GM21381 (cell line): ENCODE results near the gene ITGB7.
"Not testable (repeated sequence)": the region's sequence is repeated elsewhere in the genome, so short reads cannot be mapped to it uniquely, and the experiment has no call there.

Experiments
- ATAC-seq: cut with Tn5 transposase; IDR thresholded peaks from one replicate; pipeline ENCODE4 v1.9.1; 2021; ENCODE audit warnings: mild to moderate bottlenecking, moderate library complexity; ENCODE audit not compliant: unreplicated experiment

Gene ITGB7

DNA sequence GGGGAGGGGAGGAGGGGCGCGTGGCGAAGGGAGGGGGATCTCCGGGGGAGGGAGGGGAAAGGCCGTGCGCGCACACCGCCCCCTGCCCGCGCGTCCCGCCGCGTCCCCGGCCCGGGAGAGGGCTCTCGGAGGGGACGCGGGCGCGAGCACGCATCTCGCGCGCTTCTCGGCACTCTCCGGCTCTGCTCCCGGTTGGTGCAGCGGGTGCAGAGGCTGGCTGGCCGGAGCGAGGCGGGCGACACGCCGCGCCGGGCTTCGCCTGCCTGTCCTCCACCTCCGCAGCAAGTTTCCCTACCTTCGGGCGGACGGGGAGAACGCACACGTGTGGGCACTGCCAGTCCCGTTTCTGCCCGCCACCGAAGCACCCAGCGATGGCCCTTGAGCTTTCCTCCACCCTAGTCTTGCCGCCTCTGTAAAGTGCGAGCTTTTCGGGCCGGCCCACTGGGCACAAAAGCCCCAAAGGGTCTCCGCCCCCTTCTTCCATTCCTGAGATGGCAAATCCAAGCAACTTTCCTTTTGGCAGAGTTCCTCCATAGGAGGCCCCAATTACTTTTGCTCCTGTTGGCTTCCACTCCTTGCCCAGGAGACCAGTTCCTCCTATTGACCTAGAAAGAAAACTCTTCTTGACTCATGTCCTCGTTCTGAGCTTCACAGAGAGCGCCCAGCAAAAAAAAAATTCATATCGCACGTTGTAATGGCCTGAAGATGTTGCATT is 26.0 kb downstream of the ITGB7 start:
- peak; percentile 45 for ATAC-seq

DNA sequence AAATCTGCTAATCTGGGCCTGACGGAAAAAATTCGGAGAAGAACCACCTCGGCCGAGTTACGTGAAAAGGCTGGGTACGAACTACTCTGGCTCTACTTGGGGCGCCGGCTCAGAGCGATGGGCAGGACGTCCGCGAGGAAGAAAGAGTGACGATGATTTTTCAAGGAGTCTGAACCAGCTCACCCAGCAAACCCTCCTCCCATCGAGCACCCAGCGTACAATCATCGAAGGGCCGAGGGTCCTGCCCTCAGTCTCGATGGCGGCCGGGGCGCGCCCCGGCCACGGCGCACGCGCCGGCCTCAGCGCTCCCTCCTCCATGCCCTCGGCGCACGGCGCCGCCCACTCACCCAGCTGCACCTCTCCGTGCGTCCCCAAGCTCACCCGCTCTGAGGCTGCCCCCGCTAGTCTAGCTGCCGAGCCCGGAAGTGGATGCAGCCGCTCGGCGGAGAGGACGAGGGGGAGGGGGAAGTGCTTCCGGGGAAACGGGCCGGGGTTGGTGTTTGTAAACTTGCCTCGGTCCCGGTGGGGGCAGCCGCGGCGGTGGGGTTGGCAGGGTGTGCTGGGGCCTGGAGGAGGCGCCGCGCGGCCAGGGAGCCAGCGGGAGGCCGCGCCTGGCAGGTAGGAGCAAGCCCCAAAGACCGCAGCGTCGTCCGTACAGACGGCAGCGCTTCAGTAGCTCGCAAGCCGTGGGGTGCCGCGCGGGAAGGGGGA is 26.7 kb downstream of the ITGB7 start, which contains the start of the genes CSAD and ZNF740:
CSAD (minus strand) TSS at position 706 of the 711 bp plus-strand sequence. CDS start 7,455 bp downstream, outside the sequence.
ZNF740 (plus strand) TSS at position 503 of the 711 bp plus-strand sequence. CDS start 1,262 bp downstream, outside the sequence.
- peak; percentile 89 for ATAC-seq

DNA sequence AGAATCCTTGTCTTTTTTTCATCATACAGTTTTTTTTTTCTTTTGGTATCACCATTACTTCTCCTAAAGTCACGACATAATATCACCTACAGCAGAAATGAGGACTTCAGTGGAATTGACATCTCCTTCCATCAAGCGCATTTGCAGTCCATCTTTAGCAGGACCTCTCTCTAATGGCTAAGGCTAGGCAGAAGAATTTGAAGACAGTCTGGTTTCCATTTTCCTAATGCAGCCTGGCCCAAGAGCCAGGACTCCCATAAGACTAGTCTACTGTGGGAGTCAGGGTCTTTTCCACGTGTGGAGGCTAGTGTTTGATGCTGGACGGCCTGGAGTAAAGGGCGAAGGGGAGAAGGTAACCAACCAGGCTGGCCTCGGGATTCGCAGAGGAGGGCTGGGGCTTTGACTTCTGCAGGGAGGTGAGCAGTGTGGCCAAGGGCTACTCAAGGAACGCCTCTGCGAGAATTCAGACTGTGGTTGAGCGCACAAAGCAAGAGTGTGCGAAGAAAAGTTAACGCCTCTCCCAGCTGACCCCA is 27.3 kb downstream of the ITGB7 start:
- peak; percentile 3 for ATAC-seq

DNA sequence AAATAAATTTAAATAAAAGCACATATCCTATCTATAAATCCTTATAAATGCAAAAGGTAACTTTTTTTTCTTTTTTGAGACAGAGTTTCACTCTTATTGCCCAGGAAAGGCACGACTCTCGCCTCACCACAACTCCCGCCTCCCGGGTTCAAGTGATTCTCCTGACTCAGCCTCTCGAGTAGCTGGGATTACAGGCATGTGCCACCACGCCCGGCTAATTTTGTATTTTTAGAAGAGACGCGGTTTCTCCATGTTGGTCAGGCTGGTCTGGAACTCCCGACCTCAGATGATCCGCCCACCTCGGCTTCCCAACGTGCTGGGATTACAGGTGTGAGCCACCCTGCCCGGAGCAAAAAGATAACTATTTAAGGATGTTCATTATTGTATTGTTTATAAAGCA is 28.2 kb downstream of the ITGB7 start:
- not testable (repeated sequence) for ATAC-seq

DNA sequence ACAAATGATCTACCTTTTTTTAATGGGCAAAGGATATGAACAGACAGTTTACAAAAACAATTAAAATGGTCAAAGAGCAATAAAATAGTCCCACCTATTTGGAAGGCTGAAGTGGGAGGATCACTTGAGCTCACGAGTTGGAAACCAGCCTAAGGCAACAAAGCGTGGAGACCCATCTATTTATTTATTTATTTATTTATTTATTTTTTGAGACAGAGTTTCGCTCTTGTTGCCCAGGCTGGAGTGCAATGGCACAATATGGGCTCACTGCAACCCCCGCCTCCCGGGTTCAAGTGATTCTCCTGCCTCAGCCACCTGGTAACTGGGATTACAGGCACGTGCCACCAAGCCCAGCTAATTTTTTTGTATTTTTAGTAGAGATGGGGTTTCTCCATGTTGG is 29.6 kb downstream of the ITGB7 start:
- not testable (repeated sequence) for ATAC-seq

DNA sequence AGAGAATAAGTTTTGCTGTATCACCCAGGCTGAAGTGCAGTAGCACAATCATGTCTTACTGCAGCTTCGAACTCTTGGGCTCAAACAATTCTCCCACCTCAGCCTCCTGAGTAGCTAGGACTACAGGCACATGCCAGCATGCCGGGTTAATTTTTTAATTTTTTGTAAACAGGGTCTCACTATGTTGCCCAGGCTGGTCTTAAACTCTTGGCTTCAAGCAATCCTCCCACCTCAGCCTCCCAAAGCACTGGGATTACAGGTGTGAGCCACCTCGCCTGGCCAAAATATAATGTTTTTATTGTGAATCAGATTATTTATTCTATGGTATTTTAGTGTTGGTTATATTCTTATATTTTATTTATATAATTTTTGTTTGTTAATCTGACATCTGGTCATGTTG is 30.3 kb downstream of the ITGB7 start:
- ATAC-seq, result no peak

DNA sequence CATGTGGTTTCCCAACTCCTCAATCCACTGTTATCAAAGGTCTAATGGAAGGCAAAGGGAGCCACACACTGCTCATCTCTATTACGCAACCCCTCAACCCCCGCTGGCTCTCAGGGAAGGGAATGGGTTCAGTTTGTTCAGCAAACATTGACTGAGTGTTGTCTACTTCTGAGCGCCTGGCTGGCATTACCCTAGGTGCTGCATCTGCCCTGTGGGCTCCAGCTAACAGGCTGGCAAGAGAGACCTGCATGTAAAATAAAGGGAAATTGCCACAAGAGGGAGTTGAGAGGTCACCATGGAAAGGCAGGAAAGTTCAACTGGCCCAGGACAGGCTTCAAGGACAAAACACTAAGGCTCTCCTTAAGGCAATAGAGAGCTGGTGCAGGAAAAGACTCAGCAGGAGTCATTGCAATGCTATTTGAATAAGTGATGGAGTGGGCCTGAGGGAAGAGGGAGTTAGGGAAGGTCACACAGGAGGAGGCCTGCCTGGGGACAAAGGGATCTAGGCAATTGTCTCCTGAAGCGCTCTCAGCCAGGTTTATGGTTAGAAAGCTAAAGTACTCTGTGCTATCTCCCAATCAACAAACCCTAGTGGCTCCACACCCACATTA is 32.1 kb downstream of the ITGB7 start:
- ATAC-seq, result no peak

DNA sequence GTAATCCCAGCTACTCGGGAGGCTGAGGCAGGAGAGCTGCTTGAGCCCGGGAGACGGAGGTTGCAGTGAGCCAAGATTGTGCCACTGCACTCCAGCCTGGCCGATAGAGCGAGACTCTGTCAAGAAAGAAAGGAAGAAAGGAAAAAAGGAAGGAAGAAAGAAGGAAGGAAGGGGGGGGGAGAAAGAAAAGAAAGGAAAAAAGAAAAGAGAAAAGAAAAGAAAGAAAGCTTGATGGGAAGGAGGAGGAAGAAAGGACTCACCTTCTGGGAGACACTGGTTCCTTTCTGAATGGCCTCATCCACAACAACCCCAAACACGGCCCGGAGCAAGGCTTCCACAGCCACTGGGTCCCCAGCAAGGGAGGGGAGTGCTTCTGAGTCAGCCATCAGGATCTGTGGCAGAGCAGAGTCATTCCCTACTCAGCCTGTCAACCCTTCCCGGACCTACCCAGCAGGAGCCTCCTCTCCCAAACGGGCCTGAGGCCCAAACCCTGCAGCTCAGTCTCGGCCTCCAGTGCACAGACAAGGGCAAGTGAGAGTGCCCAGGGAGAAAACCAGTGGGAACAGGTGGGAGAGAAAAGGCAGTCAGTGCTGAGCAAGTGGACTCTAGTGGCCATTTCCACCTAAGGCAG is 33.9 kb downstream of the ITGB7 start:
- no peak for ATAC-seq

DNA sequence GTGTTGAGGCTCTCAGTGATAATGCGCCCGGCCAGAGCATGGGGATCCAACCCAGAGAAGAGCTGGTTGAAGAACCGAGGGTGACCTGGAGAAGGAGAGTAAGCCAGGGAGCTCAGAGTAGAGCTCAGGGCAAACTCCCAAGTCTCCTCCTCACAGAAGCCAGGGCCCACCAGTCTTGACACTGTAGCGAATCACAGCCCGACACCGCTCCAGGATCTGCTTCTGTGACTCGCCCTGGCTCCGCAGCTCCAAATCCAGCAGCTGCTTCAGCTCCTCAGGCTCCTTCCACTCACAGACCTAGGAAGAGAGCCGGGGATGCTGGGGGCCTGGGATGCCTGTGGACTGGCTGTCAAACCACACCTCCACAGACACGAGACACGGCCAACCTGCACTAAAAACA is 34.7 kb downstream of the ITGB7 start:
- no peak for ATAC-seq

DNA sequence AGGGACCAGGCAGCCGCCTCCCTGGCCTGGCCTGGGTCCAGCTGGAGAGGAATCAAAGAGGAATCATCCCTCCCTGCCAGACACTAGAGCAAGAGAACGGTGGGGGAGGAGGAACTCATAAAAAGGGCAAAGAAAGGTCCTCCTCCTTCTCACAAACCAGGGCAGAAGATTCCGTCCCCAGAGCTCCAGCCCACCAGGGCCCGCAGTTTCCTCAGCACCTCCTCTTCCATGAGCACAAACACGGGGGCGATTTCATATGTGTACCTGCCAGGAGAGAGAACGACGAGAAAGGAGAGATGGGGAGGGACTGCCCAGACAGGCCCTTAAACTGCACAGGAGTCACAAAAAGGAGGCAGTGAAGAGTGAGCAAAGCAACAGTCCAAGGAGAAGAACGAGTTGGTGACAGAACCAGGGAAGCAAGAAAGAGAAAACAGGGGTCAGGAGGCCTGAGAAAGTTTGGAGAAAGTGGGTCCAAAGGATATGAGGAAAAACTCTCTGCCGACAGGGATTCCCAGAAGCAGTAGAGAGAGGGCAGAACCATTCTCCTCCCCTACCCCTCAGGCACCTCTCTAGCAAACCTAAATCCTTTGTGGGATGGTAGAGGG is 35.2 kb downstream of the ITGB7 start:
- no peak for ATAC-seq

DNA sequence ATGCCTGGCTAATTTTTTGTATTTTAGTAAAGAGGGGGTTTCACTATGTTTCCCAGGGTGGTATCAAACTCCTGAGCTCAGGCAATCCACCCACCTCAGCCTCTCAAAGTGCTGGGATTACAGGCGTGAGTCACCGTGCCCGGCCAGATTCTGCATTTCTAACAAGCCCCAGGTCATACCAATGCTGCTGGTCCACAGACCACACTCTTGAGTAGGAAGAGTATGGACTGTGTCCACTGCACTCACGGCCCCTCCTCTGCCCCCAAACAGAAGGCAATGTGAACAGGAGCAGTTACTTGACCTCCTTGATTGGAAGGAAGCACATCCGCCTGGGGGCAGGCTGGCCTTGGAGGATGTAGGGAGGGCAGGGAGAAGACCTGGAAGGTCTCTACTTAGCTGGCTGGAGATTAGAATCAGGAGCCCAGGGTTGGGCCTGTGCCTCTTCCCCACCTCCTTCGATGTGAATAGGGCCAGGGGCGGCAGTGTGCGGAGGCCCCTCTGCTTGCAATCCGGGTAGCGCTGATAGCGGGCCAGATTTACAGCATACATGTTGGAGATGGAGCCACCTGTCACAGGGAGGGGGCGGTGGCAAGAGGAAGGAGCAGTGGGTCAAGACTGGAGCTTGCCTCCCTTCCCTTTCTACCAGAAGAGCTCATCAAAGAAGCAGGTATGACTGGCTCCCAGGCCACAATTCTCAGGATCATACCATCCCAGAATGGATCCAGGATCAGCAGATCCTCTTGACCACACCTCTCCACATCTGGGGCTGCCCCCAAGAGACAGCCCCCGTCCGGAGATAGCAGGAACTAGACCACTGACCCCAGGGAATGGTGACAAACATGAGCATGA is 36.0 kb downstream of the ITGB7 start:
- ATAC-seq, result no peak

DNA sequence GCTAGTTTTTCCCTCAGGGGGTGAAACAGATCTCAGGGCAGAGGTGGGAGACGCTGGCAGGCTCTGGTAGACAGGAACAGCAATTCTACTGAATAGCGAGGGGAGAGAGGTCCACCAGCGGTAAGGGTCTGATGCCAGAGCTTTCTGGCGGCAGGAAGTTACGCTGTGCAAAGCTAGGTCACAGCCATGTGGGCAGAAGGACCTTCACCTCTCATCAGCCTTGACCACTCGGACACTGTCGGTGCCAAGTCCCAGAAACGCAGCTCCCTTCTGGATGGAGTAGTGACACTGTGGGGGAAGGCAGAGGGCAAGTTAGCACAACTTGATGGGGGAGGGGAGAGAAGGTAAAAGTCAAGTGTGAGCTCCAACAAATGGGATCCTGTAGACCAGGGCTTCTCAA is 36.8 kb downstream of the ITGB7 start:
- no peak for ATAC-seq

DNA sequence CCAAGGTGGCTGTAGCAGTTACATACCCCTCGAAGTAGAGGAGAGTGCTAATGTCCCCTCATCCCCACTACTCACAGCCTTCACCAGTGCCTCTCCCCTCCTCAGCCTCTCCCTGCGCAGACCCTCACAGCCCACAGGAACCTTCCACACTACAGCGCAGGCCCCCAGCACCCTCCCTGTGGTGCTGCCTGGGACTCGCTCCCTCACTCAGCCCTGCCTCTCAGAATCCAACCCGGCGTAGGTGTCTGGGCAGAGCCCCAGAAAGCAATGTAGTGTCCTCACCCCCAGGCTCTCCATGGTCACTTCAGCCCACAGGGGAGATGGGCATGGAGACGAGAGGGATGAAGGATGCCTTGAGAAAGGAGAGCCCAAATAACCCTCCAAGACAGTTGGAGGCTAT is 37.4 kb downstream of the ITGB7 start:
- no peak for ATAC-seq

DNA sequence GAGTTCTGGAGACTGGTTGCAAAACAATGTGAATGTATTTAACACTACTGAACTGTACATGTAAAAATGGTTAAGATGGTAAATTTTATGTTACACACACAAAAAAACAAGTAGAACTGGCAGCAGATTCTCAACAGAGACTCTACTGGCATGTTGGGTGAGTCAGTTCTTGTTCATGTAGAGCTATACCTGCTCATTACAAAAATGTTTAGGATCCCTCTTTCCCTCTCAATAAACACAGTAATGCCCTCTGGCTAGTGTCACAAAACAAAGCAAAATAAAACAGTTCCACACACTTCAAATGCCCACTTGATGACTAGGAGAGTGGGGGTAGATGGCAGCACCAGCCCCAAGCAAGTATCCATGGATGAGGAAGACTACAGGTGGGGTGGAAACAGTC is 40.2 kb downstream of the ITGB7 start:
- ATAC-seq, result no peak

DNA sequence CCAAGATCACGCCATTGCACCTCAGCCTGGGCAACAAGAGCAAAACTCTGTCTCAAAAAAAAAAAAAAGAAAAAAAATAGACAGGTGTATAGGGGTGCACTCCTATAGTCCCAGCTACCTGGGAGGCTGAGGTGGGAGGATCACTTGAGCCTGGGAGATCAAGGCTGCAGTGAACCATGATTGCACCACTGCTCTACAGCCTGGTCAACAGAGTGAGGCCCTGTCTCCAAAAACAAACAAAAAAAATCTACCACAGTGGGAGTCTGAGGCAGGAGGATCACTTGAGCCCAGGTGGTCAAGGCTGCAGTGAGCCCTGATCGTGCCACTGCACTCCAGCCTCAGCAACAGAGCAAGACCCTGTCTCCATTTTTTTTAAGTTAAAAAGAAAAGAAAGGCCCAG is 44.0 kb downstream of the ITGB7 start:
- not testable (repeated sequence) for ATAC-seq

DNA sequence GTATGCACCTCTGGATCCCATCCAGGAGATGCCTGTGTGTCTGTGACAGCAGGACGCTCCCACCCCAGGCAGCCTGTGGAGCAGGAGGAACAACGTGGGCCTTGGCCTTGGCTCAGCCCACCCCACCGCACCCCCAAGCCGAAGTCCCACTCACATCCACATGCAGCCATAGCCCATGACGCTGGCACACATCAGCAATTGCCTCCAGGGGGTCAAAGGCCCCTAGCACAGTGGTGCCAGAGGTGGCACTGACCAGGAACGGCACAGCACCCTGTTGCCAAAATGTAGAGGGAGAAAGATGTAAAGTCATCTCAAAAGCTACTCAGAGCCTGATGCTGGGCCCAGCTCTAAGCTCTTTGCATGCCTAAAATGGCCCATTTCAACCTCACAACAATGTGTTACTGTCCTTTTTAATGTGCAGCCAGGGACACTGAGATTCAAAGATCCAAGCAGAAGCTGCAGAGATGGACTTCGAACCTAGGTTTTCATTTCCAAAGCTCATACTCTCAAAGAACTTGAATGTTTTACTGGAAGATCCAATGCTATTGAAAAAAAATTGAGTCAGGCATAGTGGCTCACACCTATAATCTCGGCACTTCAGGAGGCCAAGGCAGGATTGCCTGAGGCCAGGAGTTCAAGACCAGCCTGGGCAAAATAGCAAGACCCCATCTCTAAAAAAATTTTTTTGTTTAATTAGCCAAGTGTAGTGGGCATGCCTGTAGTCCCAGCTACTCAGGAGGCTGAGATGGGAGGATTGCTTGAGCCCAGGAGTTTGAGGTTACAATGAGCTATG is 45.7 kb downstream of the ITGB7 start:
- ATAC-seq, result no peak

DNA sequence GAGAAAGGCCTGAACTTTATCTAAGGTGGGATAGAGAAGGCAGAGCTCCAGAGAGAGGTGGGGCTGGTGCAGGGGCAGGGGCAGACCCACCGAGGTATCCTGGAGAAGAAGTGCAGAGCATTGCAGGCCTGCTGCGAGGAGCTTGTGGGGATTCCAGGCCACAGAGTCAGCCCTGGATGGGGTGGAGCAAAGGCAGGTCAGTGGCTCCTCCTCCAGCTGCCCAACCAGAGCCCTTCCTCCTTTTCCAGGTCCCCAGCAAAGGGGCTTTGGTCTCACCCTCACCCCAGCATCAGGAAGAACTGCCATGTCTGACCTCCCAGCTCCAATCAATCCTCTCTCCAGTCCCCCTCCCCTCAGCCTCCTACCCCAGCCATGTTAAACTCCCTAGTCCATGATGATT is 46.4 kb downstream of the ITGB7 start:
- ATAC-seq, result no peak

DNA sequence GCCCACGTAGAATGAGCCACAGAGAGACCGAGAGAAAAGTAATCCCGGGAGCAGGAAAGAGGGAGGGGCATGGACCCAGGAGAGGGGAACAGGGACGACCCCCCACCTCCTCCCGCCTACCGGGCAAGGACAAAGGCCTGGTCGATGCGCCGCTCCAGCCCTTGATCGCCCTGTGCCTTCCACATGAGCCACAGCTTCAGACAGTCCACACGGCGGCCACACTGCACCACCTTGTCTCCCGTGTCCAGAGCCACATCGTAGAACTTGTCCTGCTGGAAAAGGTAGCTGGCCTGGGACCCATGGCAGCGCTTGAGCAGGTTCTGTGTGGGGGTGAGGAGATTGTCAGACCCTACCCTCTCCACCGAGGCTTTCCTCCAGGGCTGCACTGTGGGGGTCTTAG is 47.1 kb downstream of the ITGB7 start:
- no peak for ATAC-seq

DNA sequence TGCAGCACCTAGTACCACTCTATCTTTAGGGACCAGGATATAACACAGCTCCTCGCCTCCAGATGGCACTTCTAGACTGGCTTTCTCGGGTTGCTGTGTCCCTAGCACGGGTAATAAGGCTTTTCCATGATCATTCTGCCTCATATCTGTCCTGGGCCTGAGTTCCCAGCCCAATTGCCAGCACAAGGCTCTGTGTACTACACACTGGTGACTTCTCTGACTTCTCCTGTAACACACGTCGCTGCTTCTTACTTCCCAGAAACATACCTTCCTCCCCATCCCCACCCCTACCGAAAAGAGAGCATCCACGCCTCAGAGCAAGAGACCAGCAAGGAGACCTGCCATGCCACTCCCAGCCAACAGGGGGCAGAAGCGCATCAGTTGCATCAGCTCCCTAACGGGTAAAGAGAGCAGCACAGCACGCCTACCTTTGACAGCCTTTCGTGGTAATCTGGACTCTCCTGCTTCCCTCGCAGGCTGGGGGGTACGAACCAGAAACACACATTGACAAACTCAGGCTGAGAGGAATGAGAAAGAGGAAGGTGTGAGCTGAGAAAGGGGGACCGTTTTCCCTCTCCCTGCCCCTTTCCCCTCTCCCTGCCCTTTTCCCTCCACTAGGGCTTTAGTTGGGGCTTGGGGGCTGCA is 47.7 kb downstream of the ITGB7 start:
- ATAC-seq, result peak; percentile 80
